ENCODE data around the gene CAPS. TPM values are rescaled to one million over a fixed set of nuclear protein-coding genes. Genes with fewer than 3 reads are reported as not detected.

CAPS gene
- total RNA-seq, 1 donor from 2014 or later = 8.2 TPM

DNA sequence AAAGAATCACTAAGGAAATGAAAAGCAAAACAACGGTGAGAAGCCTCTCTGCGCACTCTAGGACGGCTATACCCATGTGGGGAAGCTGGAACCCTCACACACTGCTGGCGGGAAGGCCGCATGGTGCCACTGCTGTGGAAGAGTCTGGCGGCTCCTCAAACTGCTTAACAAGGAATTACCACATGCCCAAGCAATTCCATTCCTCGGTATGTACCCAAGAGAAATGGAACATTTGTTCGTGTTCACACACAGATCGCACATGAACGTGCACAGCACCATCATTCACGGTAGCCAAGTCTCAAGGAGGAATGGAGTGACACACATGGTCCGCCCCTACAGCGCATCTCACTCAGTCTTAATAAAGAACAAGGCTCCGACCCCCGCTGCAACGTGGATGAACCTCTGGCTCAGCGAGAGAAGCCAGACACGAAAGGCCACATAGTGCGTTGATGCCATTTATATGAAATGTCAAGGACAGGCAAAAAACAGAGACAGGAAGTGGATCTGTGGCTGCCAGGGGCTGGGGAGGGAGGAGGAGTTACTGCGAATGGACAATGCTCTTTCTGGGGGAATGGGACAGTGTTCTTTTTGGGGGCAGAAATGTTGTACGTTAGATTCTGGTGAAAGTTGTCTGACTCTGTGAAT is 7.6 kb downstream of the CAPS start:
- no peak overlapping the region for H3K4me3 ChIP-seq (ENCODE audit: low read depth, low read length)
- TF ChIP-seq, protein P1, sequence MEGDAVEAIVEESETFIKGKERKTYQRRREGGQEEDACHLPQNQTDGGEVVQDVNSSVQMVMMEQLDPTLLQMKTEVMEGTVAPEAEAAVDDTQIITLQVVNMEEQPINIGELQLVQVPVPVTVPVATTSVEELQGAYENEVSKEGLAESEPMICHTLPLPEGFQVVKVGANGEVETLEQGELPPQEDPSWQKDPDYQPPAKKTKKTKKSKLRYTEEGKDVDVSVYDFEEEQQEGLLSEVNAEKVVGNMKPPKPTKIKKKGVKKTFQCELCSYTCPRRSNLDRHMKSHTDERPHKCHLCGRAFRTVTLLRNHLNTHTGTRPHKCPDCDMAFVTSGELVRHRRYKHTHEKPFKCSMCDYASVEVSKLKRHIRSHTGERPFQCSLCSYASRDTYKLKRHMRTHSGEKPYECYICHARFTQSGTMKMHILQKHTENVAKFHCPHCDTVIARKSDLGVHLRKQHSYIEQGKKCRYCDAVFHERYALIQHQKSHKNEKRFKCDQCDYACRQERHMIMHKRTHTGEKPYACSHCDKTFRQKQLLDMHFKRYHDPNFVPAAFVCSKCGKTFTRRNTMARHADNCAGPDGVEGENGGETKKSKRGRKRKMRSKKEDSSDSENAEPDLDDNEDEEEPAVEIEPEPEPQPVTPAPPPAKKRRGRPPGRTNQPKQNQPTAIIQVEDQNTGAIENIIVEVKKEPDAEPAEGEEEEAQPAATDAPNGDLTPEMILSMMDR (IDR thresholded peaks at IDR 0.05; ENCODE audit: insufficient read depth, low read length, severe bottlenecking) = no peak
- peaks cover 47% of the 10 kb centered on the region for H3K36me3 ChIP-seq (ENCODE audit: control insufficient read depth, insufficient read depth, low read length)
- no peak for DNase-seq (ENCODE audit: low read depth)
- FAIRE-seq = no peak
- no peaks in the 10 kb centered on the region for H3K27me3 ChIP-seq (ENCODE audit: control insufficient read depth, insufficient read depth, low read length)

DNA sequence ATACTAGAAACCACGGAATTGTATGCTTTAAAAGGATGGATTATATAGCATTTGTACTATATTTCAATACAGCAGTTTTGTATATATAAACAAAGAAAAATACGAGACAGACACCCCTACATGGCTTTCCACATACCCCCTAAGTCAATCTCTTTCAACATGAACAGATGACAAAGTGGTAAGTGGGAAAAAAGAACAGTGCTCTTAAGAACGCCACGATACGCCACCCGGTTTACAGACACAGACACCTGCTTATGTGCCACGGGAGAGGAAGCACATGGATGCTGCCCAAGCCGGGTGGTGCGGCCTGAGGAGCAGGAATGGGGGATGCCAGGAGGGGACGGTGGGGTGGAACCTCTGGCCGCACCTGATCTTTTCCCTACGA is 8.1 kb downstream of the CAPS start:
- peaks cover 50% of the 10 kb centered on the region for H3K36me3 ChIP-seq (ENCODE audit: control insufficient read depth, insufficient read depth, low read length)
- DNase-seq (ENCODE audit: low read depth) = no peak
- no peak overlapping the region for H3K4me3 ChIP-seq (ENCODE audit: low read depth, low read length)
- FAIRE-seq = no peak
- no peaks in the 10 kb centered on the region for H3K27me3 ChIP-seq (ENCODE audit: control insufficient read depth, insufficient read depth, low read length)
- TF ChIP-seq, protein P1 (IDR thresholded peaks at IDR 0.05; ENCODE audit: insufficient read depth, low read length, severe bottlenecking) = no peak

DNA sequence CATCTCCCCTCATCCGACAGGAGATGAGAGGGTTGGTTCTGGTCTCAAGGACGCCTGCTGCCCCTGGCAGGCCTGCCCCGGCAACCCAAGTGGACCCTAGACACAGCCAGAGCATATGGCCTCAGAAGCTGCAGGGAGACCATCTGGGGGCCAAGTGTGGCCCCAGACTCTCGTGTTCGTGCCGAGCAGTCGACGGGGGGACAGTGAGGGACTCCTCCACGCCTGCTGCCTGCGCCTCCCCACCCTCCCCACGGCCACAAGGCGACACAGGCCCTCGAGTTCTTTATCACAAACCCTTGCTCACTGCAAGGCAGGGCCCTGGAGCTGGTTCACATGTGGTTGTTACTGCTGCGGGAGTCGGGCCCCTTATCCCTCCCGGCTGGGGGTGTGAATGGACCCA is 9.3 kb downstream of the CAPS start:
- H3K36me3 ChIP-seq (ENCODE audit: control insufficient read depth, insufficient read depth, low read length) = peaks cover 50% of the 10 kb centered on the region
- no peak overlapping the region for H3K4me3 ChIP-seq (ENCODE audit: low read depth, low read length)
- FAIRE-seq (no peak), DNase-seq (ENCODE audit: low read depth) (no peak)
- no peaks in the 10 kb centered on the region for H3K27me3 ChIP-seq (ENCODE audit: control insufficient read depth, insufficient read depth, low read length)
- TF ChIP-seq, protein P1 (IDR thresholded peaks at IDR 0.05; ENCODE audit: insufficient read depth, low read length, severe bottlenecking) = no peak

DNA sequence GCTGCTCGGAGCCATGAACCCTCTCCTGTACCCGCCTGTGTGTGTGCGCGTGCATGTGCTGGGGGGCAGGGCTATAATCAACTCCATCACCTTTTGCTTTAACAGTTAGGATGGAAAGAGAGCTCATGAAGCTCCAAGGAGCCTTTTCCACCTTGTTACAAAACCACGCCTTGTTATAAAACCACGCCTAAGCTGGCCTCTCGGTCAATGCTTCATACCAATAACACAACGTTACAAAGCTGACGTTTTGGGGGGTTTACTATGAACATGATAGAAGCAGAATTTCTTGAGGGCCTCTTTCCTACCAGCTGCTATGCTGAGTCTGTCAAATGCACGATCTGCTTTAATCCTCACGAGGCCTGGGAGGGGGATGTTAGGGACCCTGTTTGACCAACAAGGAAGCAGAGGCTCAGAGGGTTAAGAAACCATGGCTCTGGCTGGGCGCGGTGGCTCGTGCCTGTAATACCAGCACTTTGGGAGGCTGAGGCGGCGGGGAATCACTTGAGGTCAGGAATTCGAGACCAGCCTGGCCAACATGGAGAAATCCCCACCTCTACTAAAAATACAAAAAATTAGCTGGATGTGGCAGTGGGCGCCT is 11.9 kb downstream of the CAPS start:
- no peak for FAIRE-seq
- TF ChIP-seq, protein P1 (IDR thresholded peaks at IDR 0.05; ENCODE audit: insufficient read depth, low read length, severe bottlenecking) = no peak
- DNase-seq (ENCODE audit: low read depth) = no peak
- Histone ChIP-seq H3K4me3 (ENCODE audit: low read depth, low read length) (no peak overlapping the region), H3K36me3 (ENCODE audit: control insufficient read depth, insufficient read depth, low read length) (peaks cover 52% of the 10 kb centered on the region), H3K27me3 (ENCODE audit: control insufficient read depth, insufficient read depth, low read length) (no peaks in the 10 kb centered on the region)

DNA sequence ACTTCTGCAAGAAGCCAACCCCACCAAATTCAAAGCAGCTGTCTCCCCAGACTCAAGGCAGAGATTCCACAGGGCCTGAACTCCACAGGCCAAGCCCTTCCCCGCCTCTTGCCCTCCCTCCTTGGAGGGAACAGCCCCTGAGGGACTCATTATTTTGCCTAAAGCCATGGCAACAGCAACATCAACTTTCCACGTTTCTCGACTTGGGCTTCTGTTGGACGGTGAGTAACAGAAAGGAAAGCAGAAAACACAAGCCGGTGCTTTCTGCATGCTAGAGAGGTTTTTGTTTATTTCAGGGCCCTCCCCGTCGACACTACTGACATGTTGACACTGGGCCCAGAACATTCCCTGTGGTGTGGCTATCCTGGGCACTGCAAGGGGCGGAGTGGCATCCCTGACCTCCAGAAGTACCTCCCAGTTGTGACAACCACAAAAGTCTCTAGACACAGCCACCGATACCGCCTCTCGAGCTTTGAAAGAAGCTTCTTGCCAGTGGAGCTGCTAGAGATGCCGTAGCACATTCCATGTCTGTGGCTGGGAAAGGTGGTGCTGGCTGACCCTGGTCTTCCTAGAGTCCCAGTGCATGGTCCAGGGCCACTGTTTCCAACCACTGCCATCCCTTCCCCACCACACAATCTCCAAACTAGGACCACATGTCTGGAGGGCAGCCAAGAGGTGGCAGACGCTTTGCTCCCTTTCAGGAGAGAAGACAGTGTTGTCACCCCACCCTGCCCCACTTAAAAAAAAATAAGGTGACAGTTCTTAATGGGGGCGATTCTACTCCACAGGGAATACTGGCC is 12.8 kb downstream of the CAPS start:
- Histone ChIP-seq H3K36me3 (ENCODE audit: control insufficient read depth, insufficient read depth, low read length) (peaks cover 54% of the 10 kb centered on the region), H3K4me3 (ENCODE audit: low read depth, low read length) (no peak overlapping the region), H3K27me3 (ENCODE audit: control insufficient read depth, insufficient read depth, low read length) (no peaks in the 10 kb centered on the region)
- TF ChIP-seq, protein P1 (IDR thresholded peaks at IDR 0.05; ENCODE audit: insufficient read depth, low read length, severe bottlenecking) = no peak
- FAIRE-seq = no peak
- no peak for DNase-seq (ENCODE audit: low read depth)
